SK-N-SH (cell line): ENCODE measurements around the gene CCSER1. TPM values are rescaled to one million over a fixed set of nuclear protein-coding genes. Genes with fewer than 3 reads are reported as not detected.

ENCODE experiments used
- CTCF ChIA-PET: fragments of 300-600, 350-600 bp; formaldehyde crosslinking; extraction: SDS; loops from one replicate; lab custom pipeline; 2021; lab: Yijun Ruan, JAX
- POLR2A ChIA-PET: fragments of 350-600 bp; sonication (Branson Sonifier 250); formaldehyde crosslinking; extraction: SDS; loops from one replicate; lab custom pipeline; 2020; ENCODE audit warnings: antibody characterized with exemption, inconsistent platforms; lab: Yijun Ruan, JAX
- DNase-seq: peaks from one replicate; pipeline ENCODE4 v3.0.0; 2012
- H2AFZ ChIP-seq: fragments of 200-600 bp; sonication (generic); 2 replicates; pipeline ENCODE4 v1.8.1; 2016; ENCODE audit warnings: antibody characterized with exemption, mild to moderate bottlenecking, low read depth
- H3F3A ChIP-seq: fragments of 200-600 bp; sonication (generic); replicated peaks from 2 replicates; pipeline ENCODE3; 2016; ENCODE audit warnings: antibody characterized with exemption, mild to moderate bottlenecking; ENCODE audit not compliant: insufficient read depth
- H3K27ac ChIP-seq, 2 experiments: fragments of 200-500 bp in 1 of 2; fragments of 200-600 bp in 1 of 2; sonication (Bioruptor generic) in 1 of 2; sonication (generic), shearing (Covaris generic) in 1 of 2; 2 replicates each; pipeline versions ENCODE4 v1.5.1 to v1.6.1; 2014 to 2016; ENCODE audit warnings: low read depth in 2 of 2, inconsistent platforms in 1 of 2, low read length in 1 of 2, mild to moderate bottlenecking in 1 of 2, mixed read lengths in 1 of 2
- H3K27me3 ChIP-seq: fragments of 200-600 bp; sonication (generic), shearing (Covaris generic); 2 replicates; pipeline ENCODE4 v1.6.1; 2016; ENCODE audit warnings: mixed run types; ENCODE audit not compliant: insufficient read depth
- H3K36me3 ChIP-seq, 2 experiments: fragments of 200-500 bp in 1 of 2; fragments of 200-600 bp in 1 of 2; sonication (Bioruptor generic) in 1 of 2; sonication (generic) in 1 of 2; replicated peaks in 1 of 2; 2 replicates each; pipeline versions ENCODE3 to v1.5.1; 2014 to 2016; ENCODE audit warnings: low read length in 1 of 2, mild to moderate bottlenecking in 1 of 2; ENCODE audit not compliant: insufficient read depth in 2 of 2, control insufficient read depth in 1 of 2
- H3K4me1 ChIP-seq, 2 experiments: fragments of 200-500 bp in 1 of 2; fragments of 200-600 bp in 1 of 2; sonication (Bioruptor generic) in 1 of 2; sonication (generic), shearing (Covaris generic) in 1 of 2; 2 replicates each; pipeline versions ENCODE4 v1.5.1 to v1.6.1; 2014 to 2016; ENCODE audit warnings: low read depth in 1 of 2, low read length in 1 of 2, mixed run types in 1 of 2; ENCODE audit not compliant: insufficient read depth in 2 of 2, control insufficient read depth in 1 of 2
- H3K4me2 ChIP-seq: fragments of 200-600 bp; sonication (generic), shearing (Covaris generic); 2 replicates; pipeline ENCODE4 v1.6.1; 2017; ENCODE audit warnings: mixed run types
- H3K4me3 ChIP-seq, 2 experiments: fragments of 200-500 bp in 1 of 2; fragments of 200-600 bp in 1 of 2; sonication (Bioruptor generic) in 1 of 2; sonication (generic), shearing (Covaris generic) in 1 of 2; 2 replicates each; pipeline versions ENCODE4 v1.5.1 to v1.8.1; 2014 to 2016; ENCODE audit warnings: low read depth in 2 of 2, inconsistent platforms in 1 of 2, low read length in 1 of 2, mild to moderate bottlenecking in 1 of 2, mixed read lengths in 1 of 2, moderate library complexity in 1 of 2
- H3K79me2 ChIP-seq: fragments of 200-600 bp; sonication (generic); 2 replicates; pipeline ENCODE4 v1.8.1; 2017; ENCODE audit warnings: mild to moderate bottlenecking; ENCODE audit not compliant: insufficient read depth
- H3K9ac ChIP-seq: fragments of 200-600 bp; sonication (generic); 2 replicates; pipeline ENCODE4 v1.6.1; 2017; ENCODE audit warnings: mixed run types
- H3K9me2 ChIP-seq: fragments of 200-600 bp; sonication (generic); 2 replicates; pipeline ENCODE4 v1.6.1; 2017; ENCODE audit warnings: mixed run types
- H3K9me3 ChIP-seq: fragments of 200-600 bp; sonication (generic); 2 replicates; pipeline ENCODE4 v1.6.1; 2017; ENCODE audit warnings: mixed run types, mild to moderate bottlenecking, moderate library complexity
- H4K20me1 ChIP-seq: fragments of 200-600 bp; sonication (generic); 2 replicates; pipeline ENCODE4 v1.6.1; 2017; ENCODE audit warnings: mild to moderate bottlenecking, mixed run types; ENCODE audit not compliant: insufficient read depth
- EZH2phosphoT487 ChIP-seq: fragments of 200-600 bp; sonication (generic); IDR thresholded peaks from 2 replicates; pipeline ENCODE4 v1.6.1; 2017; ENCODE audit warnings: low read depth, mixed run types, mild to moderate bottlenecking, antibody characterized with exemption, moderate library complexity, borderline replicate concordance
- FOXJ3 ChIP-seq: sonication (generic); formaldehyde crosslinking; IDR thresholded peaks from 2 replicates; pipeline ENCODE4 v1.5.1; 2020; ENCODE audit warnings: mild to moderate bottlenecking, missing genetic modification reagents
- FOXM1 ChIP-seq: IDR thresholded peaks from 2 replicates; pipeline ENCODE4 v1.4.0; 2012; ENCODE audit warnings: low read depth, mild to moderate bottlenecking
- JUND ChIP-seq: IDR thresholded peaks from 2 replicates; pipeline ENCODE4 v1.4.0; 2012
- MEF2A ChIP-seq: IDR thresholded peaks from 2 replicates; pipeline ENCODE4 v1.4.0; 2012; ENCODE audit warnings: low read depth, borderline replicate concordance
- MXI1 ChIP-seq: IDR thresholded peaks from 2 replicates; pipeline ENCODE4 v1.6.1; 2012; ENCODE audit warnings: mild to moderate bottlenecking, low read depth, low read length, improper control_type of control experiment
- NFIC ChIP-seq: IDR thresholded peaks from 2 replicates; pipeline ENCODE4 v1.4.0; 2012; ENCODE audit warnings: borderline replicate concordance
- RFX5 ChIP-seq: IDR thresholded peaks from 2 replicates; pipeline ENCODE4 v1.6.1; 2012; ENCODE audit warnings: mild to moderate bottlenecking, improper control_type of control experiment, low read length
- SIN3A ChIP-seq: IDR thresholded peaks from 2 replicates; pipeline ENCODE4 v1.6.1; 2012; ENCODE audit warnings: low read depth, mild to moderate bottlenecking, low read length, moderate library complexity, borderline replicate concordance
- TAF1 ChIP-seq: IDR thresholded peaks from 2 replicates; pipeline ENCODE4 v1.6.1; 2012; ENCODE audit warnings: low read depth, mild to moderate bottlenecking, low read length, moderate library complexity, borderline replicate concordance
- WGBS: methylation state at CpG from one replicate; pipeline ENCODE4 v1.1.6; 2017; ENCODE audit warnings: low lambda C conversion rate; 5-methylcytosine and 5-hydroxymethylcytosine counted together
- polyA plus RNA-seq, 3 experiments: library from polyadenylated mRNA; depleted of rRNA; stranded (reverse); fragments of >200 nt; gene quantifications; 2 replicates each; pipeline ENCODE4 v1.2.3, GENCODE V29; 2012
- TF ChIP-seq, protein P1 (sequence below): IDR thresholded peaks from 2 replicates; pipeline ENCODE4; 2012
- TF ChIP-seq, protein P2 (sequence below): IDR thresholded peaks from 2 replicates; pipeline ENCODE4 v1.4.0; 2012; ENCODE audit warnings: low read depth
- TF ChIP-seq, protein P3 (sequence below): fragments of 150-350 bp; IDR thresholded peaks from 2 replicates; pipeline ENCODE4 v1.6.1; 2017; ENCODE audit warnings: antibody characterized with exemption, low read length, low read depth, borderline replicate concordance
- TF ChIP-seq, protein P4 (sequence below): IDR thresholded peaks from 2 replicates; pipeline ENCODE4 v1.4.0; 2012; ENCODE audit warnings: low read depth, borderline replicate concordance
- TF ChIP-seq, protein P5 (sequence below): fragments of 200-600 bp; sonication (generic); IDR thresholded peaks from 2 replicates; pipeline ENCODE4 v1.6.1; 2017; ENCODE audit warnings: antibody characterized with exemption, mild to moderate bottlenecking, moderate library complexity

CCSER1 gene
- polyA plus RNA-seq, 1 of the 3 experiments (the other 2 are of a cell fraction), result 0.05 TPM

DNA sequence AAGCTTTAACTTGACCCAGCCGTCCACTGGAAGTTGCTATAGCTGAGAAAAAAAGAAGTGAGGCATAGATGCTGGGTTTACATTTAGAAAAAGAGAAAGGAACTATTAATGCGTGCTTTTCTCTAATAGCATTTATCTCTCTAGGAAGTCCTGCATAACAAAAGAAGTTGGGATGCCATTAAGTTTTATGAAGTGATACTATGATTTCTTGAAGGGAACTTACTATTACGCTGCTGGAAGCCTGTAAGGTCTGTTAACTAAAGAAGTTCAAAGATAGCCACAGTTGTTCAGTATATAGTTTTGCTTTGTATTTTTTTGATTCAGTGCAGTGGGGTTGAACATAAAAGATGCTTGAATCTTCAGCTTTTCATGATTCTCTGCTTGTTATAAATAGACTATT lies 203.4 kb downstream of the CCSER1 start:
- Histone ChIP-seq H3K4me3 (no peak overlapping the region), H3K9ac (no peak overlapping the region), H3K4me1 (peaks cover 0 to 7% of the 10 kb centered on the region in 2 experiments; a peak in 2 of 4 replicates), H3K27me3 (no peaks in the 10 kb centered on the region), H4K20me1 (no peaks in the 10 kb centered on the region), H2AFZ (no peak overlapping the region), H3F3A (no peaks in the 10 kb centered on the region), H3K27ac (no peak overlapping the region), H3K79me2 (no peaks in the 10 kb centered on the region), H3K9me3 (no peaks in the 10 kb centered on the region), H3K36me3 (no peaks in the 10 kb centered on the region), H3K9me2 (no peaks in the 10 kb centered on the region), H3K4me2 (no peak overlapping the region)
- TF ChIP-seq, protein P1, sequence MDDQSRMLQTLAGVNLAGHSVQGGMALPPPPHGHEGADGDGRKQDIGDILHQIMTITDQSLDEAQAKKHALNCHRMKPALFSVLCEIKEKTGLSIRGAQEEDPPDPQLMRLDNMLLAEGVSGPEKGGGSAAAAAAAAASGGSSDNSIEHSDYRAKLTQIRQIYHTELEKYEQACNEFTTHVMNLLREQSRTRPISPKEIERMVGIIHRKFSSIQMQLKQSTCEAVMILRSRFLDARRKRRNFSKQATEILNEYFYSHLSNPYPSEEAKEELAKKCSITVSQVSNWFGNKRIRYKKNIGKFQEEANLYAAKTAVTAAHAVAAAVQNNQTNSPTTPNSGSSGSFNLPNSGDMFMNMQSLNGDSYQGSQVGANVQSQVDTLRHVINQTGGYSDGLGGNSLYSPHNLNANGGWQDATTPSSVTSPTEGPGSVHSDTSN, result no peak
- TF ChIP-seq, protein P2, sequence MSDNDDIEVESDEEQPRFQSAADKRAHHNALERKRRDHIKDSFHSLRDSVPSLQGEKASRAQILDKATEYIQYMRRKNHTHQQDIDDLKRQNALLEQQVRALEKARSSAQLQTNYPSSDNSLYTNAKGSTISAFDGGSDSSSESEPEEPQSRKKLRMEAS, result no peak
- TF ChIP-seq, protein P3, sequence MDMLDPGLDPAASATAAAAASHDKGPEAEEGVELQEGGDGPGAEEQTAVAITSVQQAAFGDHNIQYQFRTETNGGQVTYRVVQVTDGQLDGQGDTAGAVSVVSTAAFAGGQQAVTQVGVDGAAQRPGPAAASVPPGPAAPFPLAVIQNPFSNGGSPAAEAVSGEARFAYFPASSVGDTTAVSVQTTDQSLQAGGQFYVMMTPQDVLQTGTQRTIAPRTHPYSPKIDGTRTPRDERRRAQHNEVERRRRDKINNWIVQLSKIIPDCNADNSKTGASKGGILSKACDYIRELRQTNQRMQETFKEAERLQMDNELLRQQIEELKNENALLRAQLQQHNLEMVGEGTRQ, result no peak
- TF ChIP-seq, protein P4, sequence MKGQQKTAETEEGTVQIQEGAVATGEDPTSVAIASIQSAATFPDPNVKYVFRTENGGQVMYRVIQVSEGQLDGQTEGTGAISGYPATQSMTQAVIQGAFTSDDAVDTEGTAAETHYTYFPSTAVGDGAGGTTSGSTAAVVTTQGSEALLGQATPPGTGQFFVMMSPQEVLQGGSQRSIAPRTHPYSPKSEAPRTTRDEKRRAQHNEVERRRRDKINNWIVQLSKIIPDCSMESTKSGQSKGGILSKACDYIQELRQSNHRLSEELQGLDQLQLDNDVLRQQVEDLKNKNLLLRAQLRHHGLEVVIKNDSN, result no peak
- no peak for TF ChIP-seq SIN3A
- no peak for TF ChIP-seq JUND
- no peak for TF ChIP-seq RFX5
- TF ChIP-seq MEF2A, result no peak
- no peak for TF ChIP-seq MXI1
- TF ChIP-seq TAF1, result no peak
- no peak for TF ChIP-seq FOXM1
- TF ChIP-seq NFIC, result no peak
- no peak for TF ChIP-seq FOXJ3 (CRISPR knock-in tag)
- no peak for TF ChIP-seq EZH2phosphoT487
- TF ChIP-seq, protein P5, sequence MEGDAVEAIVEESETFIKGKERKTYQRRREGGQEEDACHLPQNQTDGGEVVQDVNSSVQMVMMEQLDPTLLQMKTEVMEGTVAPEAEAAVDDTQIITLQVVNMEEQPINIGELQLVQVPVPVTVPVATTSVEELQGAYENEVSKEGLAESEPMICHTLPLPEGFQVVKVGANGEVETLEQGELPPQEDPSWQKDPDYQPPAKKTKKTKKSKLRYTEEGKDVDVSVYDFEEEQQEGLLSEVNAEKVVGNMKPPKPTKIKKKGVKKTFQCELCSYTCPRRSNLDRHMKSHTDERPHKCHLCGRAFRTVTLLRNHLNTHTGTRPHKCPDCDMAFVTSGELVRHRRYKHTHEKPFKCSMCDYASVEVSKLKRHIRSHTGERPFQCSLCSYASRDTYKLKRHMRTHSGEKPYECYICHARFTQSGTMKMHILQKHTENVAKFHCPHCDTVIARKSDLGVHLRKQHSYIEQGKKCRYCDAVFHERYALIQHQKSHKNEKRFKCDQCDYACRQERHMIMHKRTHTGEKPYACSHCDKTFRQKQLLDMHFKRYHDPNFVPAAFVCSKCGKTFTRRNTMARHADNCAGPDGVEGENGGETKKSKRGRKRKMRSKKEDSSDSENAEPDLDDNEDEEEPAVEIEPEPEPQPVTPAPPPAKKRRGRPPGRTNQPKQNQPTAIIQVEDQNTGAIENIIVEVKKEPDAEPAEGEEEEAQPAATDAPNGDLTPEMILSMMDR, result no peak
- ChIA-PET CTCF (interaction anchor here (1.7 kb wide), 1 partner anchor 15 kb away, joined by 5 read pairs; no protein-coding TSS in a partner anchor), POLR2A (no interaction called here)
- WGBS, result 81% methylated on average over 3 of the region's 3 CpGs
- DNase-seq, result no peak
